Hepatocyte (in vitro differentiated cells): ENCODE measurements around the gene TCF12.

Experiments
- EZH2 ChIP-seq: fragments of 200-600 bp; sonication (generic); IDR thresholded peaks from 2 replicates; pipeline ENCODE4 v1.6.1; 2016; ENCODE audit warnings: antibody characterized with exemption, mild to moderate bottlenecking, borderline replicate concordance
- TF ChIP-seq, protein P1 (sequence below): fragments of 200-600 bp; sonication (generic); IDR thresholded peaks from 2 replicates; pipeline ENCODE4 v1.5.1; 2016; ENCODE audit warnings: antibody characterized with exemption, mild to moderate bottlenecking; ENCODE audit not compliant: poor library complexity

DNA sequence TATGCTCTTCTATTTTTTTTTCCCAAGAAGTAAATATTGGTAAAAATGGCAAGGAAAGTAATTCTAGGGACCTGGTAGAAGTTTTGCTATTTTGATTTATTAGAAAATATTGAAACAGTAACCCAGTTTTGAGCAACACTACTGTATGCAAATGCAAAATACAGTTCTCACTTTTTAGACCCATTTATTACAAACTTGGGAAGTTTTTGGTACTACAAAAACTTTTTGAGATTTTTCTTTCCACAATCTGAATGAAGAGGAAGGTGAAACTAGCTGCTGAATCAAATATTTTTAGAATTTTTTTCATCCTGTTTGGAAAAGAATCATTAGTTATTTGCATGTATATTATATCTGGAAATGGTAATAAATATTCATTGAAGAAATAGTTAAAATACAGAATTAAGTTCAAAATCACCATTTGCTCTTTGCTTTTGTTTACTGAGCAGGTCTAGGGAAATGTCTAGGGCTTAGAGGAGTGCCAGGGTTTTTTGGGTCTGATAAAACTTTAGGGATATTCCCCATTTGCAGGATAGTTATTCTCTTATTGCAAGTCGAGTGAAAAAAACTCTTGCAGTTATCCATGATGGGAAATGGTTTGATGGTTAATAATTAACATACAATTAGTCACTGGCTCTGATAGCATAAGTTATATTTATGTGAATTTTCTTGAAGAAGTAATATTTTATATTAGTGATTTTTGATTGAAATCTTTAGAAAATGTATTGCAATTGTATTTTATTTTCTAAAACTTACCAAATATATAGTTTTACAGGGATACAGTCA, 47.0 kb downstream of the TCF12 start:
- TF ChIP-seq, protein P1, sequence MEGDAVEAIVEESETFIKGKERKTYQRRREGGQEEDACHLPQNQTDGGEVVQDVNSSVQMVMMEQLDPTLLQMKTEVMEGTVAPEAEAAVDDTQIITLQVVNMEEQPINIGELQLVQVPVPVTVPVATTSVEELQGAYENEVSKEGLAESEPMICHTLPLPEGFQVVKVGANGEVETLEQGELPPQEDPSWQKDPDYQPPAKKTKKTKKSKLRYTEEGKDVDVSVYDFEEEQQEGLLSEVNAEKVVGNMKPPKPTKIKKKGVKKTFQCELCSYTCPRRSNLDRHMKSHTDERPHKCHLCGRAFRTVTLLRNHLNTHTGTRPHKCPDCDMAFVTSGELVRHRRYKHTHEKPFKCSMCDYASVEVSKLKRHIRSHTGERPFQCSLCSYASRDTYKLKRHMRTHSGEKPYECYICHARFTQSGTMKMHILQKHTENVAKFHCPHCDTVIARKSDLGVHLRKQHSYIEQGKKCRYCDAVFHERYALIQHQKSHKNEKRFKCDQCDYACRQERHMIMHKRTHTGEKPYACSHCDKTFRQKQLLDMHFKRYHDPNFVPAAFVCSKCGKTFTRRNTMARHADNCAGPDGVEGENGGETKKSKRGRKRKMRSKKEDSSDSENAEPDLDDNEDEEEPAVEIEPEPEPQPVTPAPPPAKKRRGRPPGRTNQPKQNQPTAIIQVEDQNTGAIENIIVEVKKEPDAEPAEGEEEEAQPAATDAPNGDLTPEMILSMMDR: no peak
- no peak for TF ChIP-seq EZH2
